WERI-Rb-1 (cell line): ENCODE measurements around the gene MBD5.

ENCODE experiments used
- DNase-seq: peaks from one replicate; pipeline ENCODE4 v3.0.0-alpha.2; 2020
- H3K27ac ChIP-seq: fragments of 250-450 bp; sonication (Bioruptor Pico); 2 replicates; pipeline ENCODE4 v1.5.1; 2020; ENCODE audit warnings: mild to moderate bottlenecking, moderate library complexity
- H3K27me3 ChIP-seq: fragments of 250-450 bp; sonication (Bioruptor Pico); 2 replicates; pipeline ENCODE4 v1.5.1; 2021; ENCODE audit warnings: mild to moderate bottlenecking, low read depth, moderate library complexity; ENCODE audit not compliant: insufficient read depth, severe bottlenecking
- H3K36me3 ChIP-seq: fragments of 250-450 bp; sonication (Bioruptor Pico); 2 replicates; pipeline ENCODE4 v1.5.1; 2020; ENCODE audit warnings: mild to moderate bottlenecking, moderate library complexity
- H3K4me3 ChIP-seq: 2 replicates; pipeline ENCODE4 v1.5.1; 2011; ENCODE audit warnings: low read depth, mild to moderate bottlenecking, control low read depth, low read length
- H3K9me3 ChIP-seq: fragments of 250-450 bp; sonication (Bioruptor Pico); 2 replicates; pipeline ENCODE4 v1.5.1; 2021; ENCODE audit warnings: mild to moderate bottlenecking, moderate library complexity; ENCODE audit not compliant: severe bottlenecking
- CTCF ChIP-seq: IDR thresholded peaks from 2 replicates; pipeline ENCODE4 v1.5.1; 2011; ENCODE audit warnings: low read depth, mild to moderate bottlenecking, control low read depth, inconsistent platforms, low read length

Gene MBD5

DNA sequence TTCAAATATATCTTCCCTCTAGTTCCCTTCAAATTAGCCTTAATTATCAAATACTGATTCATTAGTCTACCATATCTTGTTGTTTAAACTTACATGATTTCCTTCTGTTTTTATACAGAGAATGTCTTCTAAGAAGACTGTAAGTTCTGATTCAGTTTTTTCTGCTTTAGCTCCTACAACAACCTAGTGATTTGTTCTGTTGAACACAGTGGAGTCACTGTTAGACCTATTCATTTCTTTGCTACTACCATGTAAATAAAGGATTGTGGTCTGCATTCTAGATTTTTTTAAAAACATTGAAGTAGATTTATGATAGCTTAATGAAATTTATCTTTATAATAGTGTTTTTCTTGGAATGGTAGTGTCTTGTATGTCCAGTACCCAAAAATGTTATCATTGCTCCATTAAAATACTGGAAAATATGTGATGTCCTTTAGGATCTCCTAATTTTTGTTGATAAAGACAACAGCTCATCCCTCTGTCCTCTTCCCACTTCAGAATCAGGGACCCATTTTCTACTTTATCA, 146.4 kb downstream of the MBD5 start:
- TF ChIP-seq CTCF = no peak
- no peak overlapping the region for H3K4me3 ChIP-seq
- H3K9me3 ChIP-seq = no peaks in the 10 kb centered on the region
- DNase-seq = no peak
- H3K27ac ChIP-seq = no peak overlapping the region
- no peaks in the 10 kb centered on the region for H3K27me3 ChIP-seq
- no peaks in the 10 kb centered on the region for H3K36me3 ChIP-seq

DNA sequence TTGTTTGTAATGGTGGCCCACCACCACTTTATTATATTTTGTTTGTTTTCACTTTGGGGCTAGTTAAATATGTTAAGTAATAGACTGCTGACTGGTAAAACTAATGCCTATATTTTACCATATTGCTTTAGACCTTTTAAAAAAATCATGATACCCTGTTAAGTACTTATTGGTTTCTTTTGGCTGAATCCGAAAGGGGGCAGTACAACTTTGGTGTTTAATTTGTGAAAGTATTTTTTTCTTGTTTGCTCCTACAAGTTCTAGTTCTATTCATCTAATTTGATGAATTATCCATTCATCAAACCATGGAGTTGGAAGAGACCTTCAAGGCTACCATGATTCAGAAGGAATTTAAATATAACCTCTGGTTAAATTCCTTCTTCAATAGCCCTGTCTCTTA, 147.0 kb downstream of the MBD5 start:
- H3K9me3 ChIP-seq = no peaks in the 10 kb centered on the region
- H3K36me3 ChIP-seq = no peaks in the 10 kb centered on the region
- DNase-seq = no peak
- no peaks in the 10 kb centered on the region for H3K27me3 ChIP-seq
- H3K4me3 ChIP-seq = no peak overlapping the region
- no peak for TF ChIP-seq CTCF
- no peak overlapping the region for H3K27ac ChIP-seq

DNA sequence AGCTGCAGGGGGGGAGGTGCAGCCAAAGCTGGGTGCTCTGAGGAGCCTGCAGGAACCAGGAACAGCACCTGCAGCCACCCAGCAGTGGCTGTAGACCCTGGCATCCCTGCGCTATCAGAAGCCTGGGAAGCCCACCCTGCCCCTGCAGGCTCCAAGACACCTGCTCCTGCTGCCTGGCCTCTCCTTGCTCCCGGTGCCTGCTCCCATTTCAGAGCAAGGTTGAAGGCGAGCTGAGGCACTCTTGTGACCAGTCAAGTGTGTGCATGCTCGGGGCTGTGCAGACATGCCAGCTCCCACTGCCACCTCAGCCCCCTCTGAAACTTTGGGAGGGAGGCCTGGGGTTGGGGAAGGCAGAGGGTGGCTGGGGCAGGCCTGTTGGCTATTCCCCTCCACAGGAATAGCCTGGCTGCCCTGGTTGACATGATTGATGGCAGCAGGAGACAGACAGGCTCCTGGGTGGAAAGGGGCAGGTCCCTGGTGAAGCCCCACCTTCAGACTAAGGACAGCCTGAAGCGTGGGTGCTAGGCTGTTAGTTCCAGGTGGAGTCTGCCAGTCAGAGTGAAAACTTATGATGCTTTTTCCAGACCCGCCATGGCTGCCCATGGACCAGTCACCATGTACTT, 151.4 kb downstream of the MBD5 start:
- H3K9me3 ChIP-seq = no peaks in the 10 kb centered on the region
- no peak overlapping the region for H3K4me3 ChIP-seq
- H3K36me3 ChIP-seq = no peaks in the 10 kb centered on the region
- no peak for TF ChIP-seq CTCF
- H3K27me3 ChIP-seq = no peaks in the 10 kb centered on the region
- DNase-seq = no peak
- no peak overlapping the region for H3K27ac ChIP-seq

DNA sequence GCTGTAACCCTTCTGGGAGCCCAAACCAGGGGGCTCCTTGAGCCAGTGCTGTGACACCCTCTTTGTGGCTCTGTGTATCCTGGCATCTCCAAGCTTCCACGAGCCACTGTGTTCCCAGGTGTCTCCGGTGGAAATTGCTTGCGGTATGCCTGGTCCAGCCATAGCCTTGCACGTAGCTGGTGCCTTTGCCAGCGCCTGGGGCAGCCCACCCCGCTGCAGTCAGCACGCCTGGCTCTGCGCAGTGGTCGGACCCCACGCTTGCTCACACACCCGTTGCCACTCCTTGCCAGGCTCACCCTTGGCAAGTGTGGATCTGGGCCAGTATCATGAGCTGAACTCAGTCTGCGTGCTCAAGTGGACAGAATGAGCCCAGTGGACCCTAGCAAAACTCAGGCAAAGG, 152.3 kb downstream of the MBD5 start:
- no peaks in the 10 kb centered on the region for H3K36me3 ChIP-seq
- no peaks in the 10 kb centered on the region for H3K9me3 ChIP-seq
- H3K27me3 ChIP-seq = no peaks in the 10 kb centered on the region
- no peak overlapping the region for H3K27ac ChIP-seq
- DNase-seq = no peak
- no peak overlapping the region for H3K4me3 ChIP-seq
- TF ChIP-seq CTCF = no peak

GRCh38 chr2:148177559-148177958, 156.7 kb downstream of the MBD5 start:
- H3K27me3 ChIP-seq = no peaks in the 10 kb centered on the region
- no peaks in the 10 kb centered on the region for H3K36me3 ChIP-seq
- no peaks in the 10 kb centered on the region for H3K9me3 ChIP-seq
- H3K27ac ChIP-seq = no peak overlapping the region
- DNase-seq = no peak
- TF ChIP-seq CTCF = no peak
- no peak overlapping the region for H3K4me3 ChIP-seq

- no peak for DNase-seq
- Histone ChIP-seq H3K4me3 (no peak overlapping the region), H3K9me3 (no peaks in the 10 kb centered on the region), H3K27ac (no peak overlapping the region), H3K27me3 (no peaks in the 10 kb centered on the region), H3K36me3 (no peaks in the 10 kb centered on the region)
- no peak for TF ChIP-seq CTCF
Observed at GRCh38 chr2:148179724-148180123, 158.8 kb downstream of the MBD5 start.
